K562 (cell line): Measurements from ENCODE around the gene FAM110D. TPM values are rescaled to one million over a fixed set of nuclear protein-coding genes. Genes with fewer than 3 reads are reported as not detected.

Source experiments
- BRD4 ChIP-seq: fragments of 200-600 bp; sonication (generic); IDR thresholded peaks from 2 replicates; pipeline ENCODE4 v1.6.1; 2017; ENCODE audit warnings: inconsistent platforms
- CBFA2T2 ChIP-seq: fragments of 450-650 bp; conservative IDR thresholded peaks from 2 replicates; pipeline ENCODE4 v1.6.1; 2017; ENCODE audit warnings: mild to moderate bottlenecking
- FOXJ2 ChIP-seq: fragments of 200-800 bp; sonication (Bioruptor generic); IDR thresholded peaks from 2 replicates; pipeline ENCODE4 v1.6.1; 2016; ENCODE audit warnings: missing genetic modification characterization, missing compliant biosample characterization
- LEF1 ChIP-seq: fragments of 450-650 bp; IDR thresholded peaks from 2 replicates; pipeline ENCODE4 v1.6.1; 2016; ENCODE audit warnings: mild to moderate bottlenecking
- MCM3 ChIP-seq: fragments of 450-650 bp; IDR thresholded peaks from 2 replicates; pipeline ENCODE4 v1.6.1; 2016
- MECOM ChIP-seq: fragments of 250-450 bp; sonication (Bioruptor Pico); IDR thresholded peaks from 2 replicates; pipeline ENCODE4 v1.8.0; 2022; ENCODE audit warnings: inconsistent platforms
- MGA ChIP-seq: fragments of 450-650 bp; IDR thresholded peaks from 2 replicates; pipeline ENCODE4 v1.6.1; 2016; ENCODE audit warnings: mild to moderate bottlenecking, moderate library complexity
- MTA1 ChIP-seq: fragments of 450-650 bp; IDR thresholded peaks from 2 replicates; pipeline ENCODE4 v1.6.1; 2017; ENCODE audit warnings: borderline replicate concordance
- PHTF2 ChIP-seq: fragments of 250-450 bp; sonication (Bioruptor Pico); IDR thresholded peaks from 2 replicates; pipeline ENCODE4 v1.5.0; 2021; ENCODE audit warnings: mild to moderate bottlenecking
- RBFOX2 ChIP-seq: fragments of 200-400 bp; formaldehyde crosslinking; IDR thresholded peaks from 2 replicates; pipeline ENCODE4 v1.6.1; 2017; ENCODE audit warnings: low read depth, mild to moderate bottlenecking, low read length, moderate library complexity
- RBM25 ChIP-seq: fragments of 200-400 bp; formaldehyde crosslinking; IDR thresholded peaks from 2 replicates; pipeline ENCODE4 v1.6.1; 2018; ENCODE audit warnings: low read length, low read depth, moderate library complexity; ENCODE audit not compliant: severe bottlenecking
- ZBTB1 ChIP-seq: sonication (generic); formaldehyde crosslinking; IDR thresholded peaks from 2 replicates; pipeline ENCODE4 v1.8.1; 2023; ENCODE audit warnings: missing genetic modification reagents, low read depth, mild to moderate bottlenecking, borderline replicate concordance
- ZNF518B ChIP-seq: fragments of 250-450 bp; sonication (Bioruptor Pico); IDR thresholded peaks from 2 replicates; pipeline ENCODE4 v1.5.0; 2021; ENCODE audit warnings: mild to moderate bottlenecking, moderate library complexity
- polyA plus RNA-seq, 8 experiments: library from polyadenylated mRNA; depleted of rRNA in 4 of 8; stranded (reverse) in 5 of 8; unstranded in 3 of 8; fragments of >200 nt; fragmentation: Nextera tagmentation in 2 of 8; fragmentation: Illumina TruSeq in 1 of 8; extraction: Ambion mirVana in 2 of 8; extraction: Trizol in 1 of 8; gene quantifications; 2 replicates each; pipeline versions ENCODE4 v1.2.1 to v1.2.3, GENCODE V29; 2011 to 2014; ENCODE audit warnings: inconsistent platforms in 1 of 8, missing spikeins in 1 of 8
- total RNA-seq, 7 experiments: library from RNA; depleted of rRNA in 6 of 7; stranded (reverse); fragments of >200 nt in 6 of 7; fragmentation: Illumina TruSeq in 2 of 7; extraction: Trizol in 2 of 7; gene quantifications; 2 replicates each; pipeline versions ENCODE4 v1.2.1 to v1.2.3, GENCODE V29; 2011 to 2021; ENCODE audit warnings: low replicate concordance in 1 of 7

The FAM110D gene
- total and polyA plus RNA-seq, 9 of the 15 experiments (the other 6 are each of a cell fraction or from before 2014, with no cell fraction given): 0.04 to 1.1 (median 0.33) TPM

- TF ChIP-seq ZNF518B (CRISPR knock-in tag) (no peak), BRD4 (peak; percentile 77), PHTF2 (no peak), FOXJ2 (tag) (0 out of 2 replicates have a peak, but pooled peaks have one; percentile 75), MCM3 (no peak), CBFA2T2 (peak; percentile 37; the same call in 1 of the 2 replicates), MGA (peak; percentile 64; the same call in 1 of the 2 replicates), RBM25 (no peak), ZBTB1 (CRISPR knock-in tag) (no peak), RBFOX2 (peak; percentile 49; the same call in 1 of the 2 replicates), MECOM (CRISPR knock-in tag) (0 out of 2 replicates have a peak, but pooled peaks have one; percentile 34), LEF1 (peak; percentile 88), MTA1 (peak; percentile 73)
Observed at GRCh38 chr1:26122988-26123973, 35.6 kb upstream of the FAM110D start (continued).
